H1 (cell line): Measurements from ENCODE around the gene GSTM3. TPM values are rescaled to one million over a fixed set of nuclear protein-coding genes. Genes with fewer than 3 reads are reported as not detected.

Source experiments
- CTCF ChIA-PET: fragments of 300-600 bp; sonication (Branson Sonifier 250); formaldehyde crosslinking; loops from one replicate; lab custom pipeline; 2021; ENCODE audit not compliant: partially characterized antibody; lab: Charles Lee
- POLR2A ChIA-PET: fragments of 300-600 bp; sonication (Branson Sonifier 250); formaldehyde crosslinking; loops from one replicate; lab custom pipeline; 2021; ENCODE audit warnings: inconsistent platforms; ENCODE audit not compliant: partially characterized antibody; lab: Charles Lee
- DNase-seq, 2 experiments: peaks; one replicate each; pipeline versions ENCODE4 v3.0.0 to v3.0.0-alpha.2; 2010 to 2022; ENCODE audit warnings: low spot score in 2 of 2, low read depth in 1 of 2, mixed read lengths in 1 of 2
- FAIRE-seq: peaks from 2 replicates; lab custom pipeline; 2011; peaks lifted over from hg19 to GRCh38; lab: Jason Lieb, UNC
- H2AFZ ChIP-seq: 2 replicates; pipeline ENCODE4 v1.8.1; 2012; ENCODE audit warnings: low read length, inconsistent platforms
- H2AK5ac ChIP-seq: 2 replicates; pipeline ENCODE4 v1.6.1; 2013; ENCODE audit warnings: low read depth, low read length
- H2BK120ac ChIP-seq: replicated peaks from 2 replicates; pipeline ENCODE3; 2013; ENCODE audit warnings: low read depth, low read length, inconsistent platforms
- H2BK12ac ChIP-seq: 2 replicates; pipeline ENCODE4 v1.6.1; 2013; ENCODE audit warnings: low read depth, low read length
- H2BK15ac ChIP-seq: 2 replicates; pipeline ENCODE4 v1.6.1; 2013; ENCODE audit warnings: low read length
- H2BK20ac ChIP-seq: 2 replicates; pipeline ENCODE4 v1.6.1; 2013; ENCODE audit warnings: low read length
- H2BK5ac ChIP-seq: 2 replicates; pipeline ENCODE4 v1.6.1; 2013; ENCODE audit warnings: low read depth, low read length
- H3K14ac ChIP-seq: 2 replicates; pipeline ENCODE4 v1.6.1; 2013; ENCODE audit warnings: inconsistent platforms; ENCODE audit not compliant: insufficient read length
- H3K18ac ChIP-seq: 2 replicates; pipeline ENCODE4 v1.6.1; 2013; ENCODE audit warnings: low read length; ENCODE audit errors: extremely low read depth
- H3K23ac ChIP-seq: 2 replicates; pipeline ENCODE4 v1.6.1; 2013; ENCODE audit warnings: inconsistent platforms; ENCODE audit not compliant: insufficient read length
- H3K23me2 ChIP-seq: 2 replicates; pipeline ENCODE4 v1.6.1; 2013; ENCODE audit warnings: low read depth, low read length
- H3K27ac ChIP-seq: 2 replicates; pipeline ENCODE4 v1.6.1; 2011; ENCODE audit warnings: low read depth, low read length, inconsistent platforms
- H3K27me3 ChIP-seq, 4 experiments: replicated peaks in 1 of 4; 1 replicate in 1 of 4; 2 replicates in 3 of 4; pipeline versions ENCODE4 v1.6.1 to v1.8.1; 2011 to 2013; ENCODE audit warnings: low read length in 3 of 4, mild to moderate bottlenecking in 3 of 4, inconsistent platforms in 2 of 4, mixed read lengths in 2 of 4, moderate library complexity in 1 of 4; ENCODE audit not compliant: control insufficient read depth in 3 of 4, insufficient read depth in 3 of 4; ENCODE audit errors: extremely low read depth in 1 of 4
- H3K36me3 ChIP-seq, 4 experiments: 2 replicates each; pipeline versions ENCODE4 v1.6.1 to v1.8.1; 2011 to 2013; ENCODE audit warnings: mild to moderate bottlenecking in 4 of 4, low read length in 3 of 4, moderate library complexity in 2 of 4, control low read depth in 1 of 4, inconsistent platforms in 1 of 4; ENCODE audit not compliant: insufficient read depth in 4 of 4, control insufficient read depth in 2 of 4
- H3K4ac ChIP-seq: replicated peaks from 2 replicates; pipeline ENCODE3; 2013; ENCODE audit warnings: low read length, low read depth, mixed read lengths, inconsistent platforms; ENCODE audit not compliant: insufficient read length
- H3K4me1 ChIP-seq, 4 experiments: replicated peaks in 1 of 4; 1 replicate in 1 of 4; 2 replicates in 3 of 4; pipeline versions ENCODE4 v1.6.1 to v1.8.1; 2011 to 2013; ENCODE audit warnings: low read length in 3 of 4, inconsistent platforms in 2 of 4, mixed read lengths in 1 of 4; ENCODE audit not compliant: insufficient read depth in 4 of 4, control insufficient read depth in 3 of 4
- H3K4me2 ChIP-seq, 2 experiments: 2 replicates each; pipeline versions ENCODE4 v1.6.1 to v1.8.1; 2011 to 2013; ENCODE audit warnings: low read depth in 2 of 2, low read length in 2 of 2, control low read depth in 1 of 2, inconsistent platforms in 1 of 2, mild to moderate bottlenecking in 1 of 2; ENCODE audit not compliant: insufficient read depth in 1 of 2
- H3K4me3 ChIP-seq, 4 experiments: fragments of 200-600, 300-600 bp in 1 of 4; sonication (generic), shearing (Covaris generic), sonication (Bioruptor Twin) in 1 of 4; 2 replicates each; pipeline versions ENCODE4 v1.5.1 to v1.8.1; 2011 to 2016; ENCODE audit warnings: low read length in 4 of 4, low read depth in 3 of 4, control low read depth in 2 of 4, inconsistent platforms in 2 of 4, mild to moderate bottlenecking in 2 of 4, mixed read lengths in 1 of 4, moderate library complexity in 1 of 4; ENCODE audit not compliant: insufficient read depth in 2 of 4; ENCODE audit errors: extremely low read depth in 1 of 4
- H3K56ac ChIP-seq: replicated peaks from 2 replicates; pipeline ENCODE3; 2013; ENCODE audit warnings: low read depth, mild to moderate bottlenecking, mixed read lengths, low read length, inconsistent platforms; ENCODE audit not compliant: insufficient read length
- H3K79me1 ChIP-seq: 2 replicates; pipeline ENCODE4 v1.6.1; 2013; ENCODE audit warnings: low read depth, low read length, control low read depth
- H3K79me2 ChIP-seq, 2 experiments: 2 replicates each; pipeline versions ENCODE4 v1.6.1 to v1.8.1; 2012 to 2013; ENCODE audit warnings: low read length in 2 of 2, mild to moderate bottlenecking in 2 of 2, inconsistent platforms in 1 of 2; ENCODE audit not compliant: insufficient read depth in 2 of 2, control insufficient read depth in 1 of 2
- H3K9ac ChIP-seq, 4 experiments: replicated peaks in 1 of 4; 1 replicate in 1 of 4; 2 replicates in 3 of 4; pipeline versions ENCODE4 v1.6.1 to v1.8.1; 2011 to 2013; ENCODE audit warnings: low read depth in 3 of 4, low read length in 3 of 4, control low read depth in 2 of 4, mild to moderate bottlenecking in 2 of 4, moderate library complexity in 2 of 4, inconsistent platforms in 1 of 4; ENCODE audit errors: extremely low read depth in 1 of 4
- H3K9me3 ChIP-seq, 2 experiments: 2 replicates each; pipeline versions ENCODE4 v1.6.1 to v1.8.1; 2012 to 2013; ENCODE audit warnings: mild to moderate bottlenecking in 2 of 2, moderate library complexity in 2 of 2, control low read depth in 1 of 2, inconsistent platforms in 1 of 2, low read depth in 1 of 2, low read length in 1 of 2, mixed read lengths in 1 of 2; ENCODE audit not compliant: insufficient read depth in 2 of 2
- H4K20me1 ChIP-seq, 2 experiments: replicated peaks in 1 of 2; 2 replicates each; pipeline versions ENCODE3 to v1.8.1; 2011 to 2013; ENCODE audit warnings: inconsistent platforms in 2 of 2, low read length in 2 of 2, mild to moderate bottlenecking in 1 of 2; ENCODE audit not compliant: insufficient read depth in 2 of 2, control insufficient read depth in 1 of 2
- H4K5ac ChIP-seq: 2 replicates; pipeline ENCODE4 v1.6.1; 2013; ENCODE audit warnings: low read length, low read depth, mixed read lengths, inconsistent platforms; ENCODE audit not compliant: insufficient read length
- H4K8ac ChIP-seq: 2 replicates; pipeline ENCODE4 v1.8.0; 2013; ENCODE audit warnings: mild to moderate bottlenecking, moderate library complexity, low read length, inconsistent platforms; ENCODE audit not compliant: insufficient read depth; ENCODE audit errors: extremely low read depth
- H4K91ac ChIP-seq: replicated peaks from 2 replicates; pipeline ENCODE3; 2013; ENCODE audit warnings: low read length, mixed read lengths, inconsistent platforms; ENCODE audit not compliant: insufficient read length
- CHD2 ChIP-seq: IDR thresholded peaks from 2 replicates; pipeline ENCODE4 v1.6.1; 2012; ENCODE audit warnings: low read length, improper control_type of control experiment
- POLR2AphosphoS5 ChIP-seq: IDR thresholded peaks from 2 replicates; pipeline ENCODE4 v1.6.1; 2011; ENCODE audit warnings: low read depth, low read length
- WGBS, 2 experiments: shearing (Covaris generic) in 1 of 2; methylation state at CpG; one replicate each; pipeline versions ENCODE4 v1.1.6 to v1.1.7; 2013 to 2015; ENCODE audit warnings: low lambda C conversion rate in 2 of 2, mixed read lengths in 2 of 2, inconsistent platforms in 1 of 2, low coverage in 1 of 2, missing lambda C conversion rate in 1 of 2; ENCODE audit not compliant: insufficient replicate concordance in 2 of 2, insufficient coverage in 1 of 2, insufficient read length in 1 of 2; ENCODE audit errors: extremely low coverage in 1 of 2, missing lambda C conversion rate in 1 of 2; 5-methylcytosine and 5-hydroxymethylcytosine counted together
- polyA plus RNA-seq, 7 experiments: library from polyadenylated mRNA; depleted of rRNA in 3 of 7; stranded (reverse) in 5 of 7; unstranded in 2 of 7; fragments of >200 nt in 5 of 7; fragments of 200-250 nt in 2 of 7; gene quantifications; 1 replicate in 5 of 7; 2 replicates in 1 of 7; 4 replicates in 1 of 7; pipeline versions ENCODE4 v1.2.1 to v1.2.3, GENCODE V29; 2011 to 2013; ENCODE audit warnings: missing spikeins in 2 of 7, mixed read lengths in 2 of 7
- total RNA-seq: library from RNA; stranded (reverse); fragmentation: NEBNext Ultra II Directional; extraction: Animal tissue kit (Norgen Biotek cat#: 25700); gene quantifications from 2 replicates; pipeline ENCODE4 v1.2.1, GENCODE V29; 2021

The GSTM3 gene
- total and polyA plus RNA-seq, 2 of the 8 experiments (the other 6 are each of a cell fraction or from before 2014, with no cell fraction given): 2.2 to 5.1 TPM

DNA sequence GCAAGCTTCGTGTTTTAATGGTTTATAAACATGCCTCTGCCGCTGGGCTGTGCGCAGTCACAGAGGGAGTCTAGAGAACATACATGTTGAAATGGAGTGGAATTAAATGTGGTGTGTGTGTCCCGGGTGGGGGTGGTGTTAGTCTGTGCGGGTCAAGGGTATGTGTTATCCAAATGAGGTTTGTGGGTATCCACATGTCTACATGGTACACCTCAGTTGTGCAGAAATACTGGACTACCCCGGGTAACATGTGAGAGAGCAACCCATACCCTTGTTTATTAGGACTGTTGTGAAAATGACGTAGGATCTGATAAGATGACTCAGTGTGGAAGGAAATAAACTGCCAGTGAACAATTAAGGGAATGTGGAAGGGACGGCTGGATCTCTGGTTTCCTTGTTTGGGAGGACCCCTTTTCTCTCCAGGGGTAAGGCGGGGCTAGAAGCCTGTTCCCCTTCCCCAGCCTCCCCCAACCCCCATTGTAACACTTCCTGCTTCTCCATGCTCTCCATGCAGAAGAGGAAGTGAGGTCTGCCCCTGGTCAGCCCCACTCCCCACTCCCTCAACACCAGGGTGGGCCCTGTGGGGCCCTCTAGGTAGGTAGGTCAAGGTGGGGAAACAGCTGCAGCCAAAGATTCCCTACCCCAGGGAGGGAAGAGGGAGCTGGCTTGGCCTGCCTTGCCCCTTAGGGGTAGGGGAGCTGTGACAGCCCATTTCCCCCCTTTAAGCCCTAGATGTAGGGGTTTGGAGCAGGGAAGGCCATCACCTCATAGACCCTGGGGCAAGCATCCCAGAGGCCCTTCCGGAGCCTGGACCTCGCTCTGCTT, 22.2 kb upstream of the GSTM3 start:
- Histone ChIP-seq H3K79me2 (no peaks in the 10 kb centered on the region), H3K56ac (no peak overlapping the region), H4K20me1 (no peaks in the 10 kb centered on the region), H2BK5ac (no peak overlapping the region), H4K5ac (no peak overlapping the region), H2BK15ac (no peak overlapping the region), H3K9me3 (no peaks in the 10 kb centered on the region), H3K27ac (no peak overlapping the region), H4K8ac (no peak overlapping the region), H2BK120ac (no peak overlapping the region), H2BK20ac (no peak overlapping the region), H3K4me2 (no peak overlapping the region), H3K14ac (no peak overlapping the region), H2AFZ (no peak overlapping the region), H3K79me1 (no peaks in the 10 kb centered on the region), H2BK12ac (no peak overlapping the region), H3K36me3 (no peaks in the 10 kb centered on the region), H3K23ac (no peak overlapping the region), H3K23me2 (no peaks in the 10 kb centered on the region), H4K91ac (no peak overlapping the region), H3K27me3 (no peaks in the 10 kb centered on the region), H3K9ac (no peak overlapping the region), H3K4me1 (no peaks in the 10 kb centered on the region; a peak in 1 of 7 replicates), H3K4ac (no peak overlapping the region)
- 95% methylated on average over 9 of the region's 11 CpGs; no CpG with 5 or more reads in 1 of the 2 experiments for WGBS, 2 experiments
- FAIRE-seq (no peak), DNase-seq (no peak)
- CTCF ChIA-PET: interaction anchor here (0.8 to 5.1 kb wide), 6 partner anchors 12 to 132 kb away, joined by 3 to 43 read pairs (median 6); no protein-coding TSS in a partner anchor
- TF ChIP-seq CHD2 (no peak), POLR2AphosphoS5 (no peak)
- TF ChIP-seq, all 59 proteins: peak for 0
- Histone ChIP-seq H3K18ac (no peak overlapping the region), H3K4me3 (no peak overlapping the region), H2AK5ac (no peak overlapping the region)
- POLR2A ChIA-PET: interaction anchor here (0.9 kb wide), 1 partner anchor 215 kb away, joined by 3 read pairs; the partner anchor contains the start of gene GNAI3
